Sigmoid colon (tissue), 7 donors: Measurements from ENCODE around the gene FOXRED2. TPM values are rescaled to one million over a fixed set of nuclear protein-coding genes. Genes with fewer than 3 reads are reported as not detected.

Source experiments
- DNase-seq: peaks from one replicate; pipeline ENCODE4 v3.0.0-alpha.2; 2019
- H3K27ac ChIP-seq, 4 donors: fragments of 200-600 bp; sonication (generic); one replicate each; pipeline ENCODE4 v1.5.1; 2016 to 2019; ENCODE audit warnings: mild to moderate bottlenecking in 1 of 4
- H3K27me3 ChIP-seq, 3 donors: fragments of 200-600 bp; sonication (generic); one replicate each; pipeline ENCODE4 v1.5.1; 2019; ENCODE audit warnings: mild to moderate bottlenecking in 1 of 3
- H3K36me3 ChIP-seq, 4 donors: fragments of 200-600 bp; sonication (generic); one replicate each; pipeline ENCODE4 v1.5.1; 2016 to 2019
- H3K4me1 ChIP-seq, 4 donors: fragments of 200-600 bp; sonication (generic); one replicate each; pipeline ENCODE4 v1.5.1; 2017 to 2019
- H3K4me3 ChIP-seq, 4 donors: fragments of 200-600 bp; sonication (generic); one replicate each; pipeline ENCODE4 v1.5.1; 2017 to 2019; ENCODE audit warnings: mild to moderate bottlenecking in 2 of 4, moderate library complexity in 1 of 4
- H3K9me3 ChIP-seq, 4 donors: fragments of 200-600 bp in 3 of 4; sonication (generic) in 3 of 4; one replicate each; pipeline versions ENCODE4 v1.5.1 to v1.6.1; 2013 to 2019
- CTCF ChIP-seq, 4 experiments: fragments of 450-650 bp in 3 of 4; fragments of 200-600 bp in 1 of 4; IDR thresholded peaks; one replicate each; pipeline ENCODE4 v1.5.1; 2016 to 2019; ENCODE audit warnings: antibody characterized with exemption in 4 of 4, mild to moderate bottlenecking in 3 of 4, moderate library complexity in 2 of 4
- EP300 ChIP-seq, 4 donors: sonication (generic); formaldehyde crosslinking; IDR thresholded peaks; one replicate each; pipeline ENCODE4 v1.6.1; 2017; ENCODE audit warnings: antibody characterized with exemption in 4 of 4
- POLR2A ChIP-seq, 2 donors: fragments of 450-650 bp; IDR thresholded peaks; one replicate each; pipeline ENCODE4 v1.6.1; 2016; ENCODE audit warnings: antibody characterized with exemption in 2 of 2, mild to moderate bottlenecking in 2 of 2, moderate library complexity in 2 of 2
- POLR2AphosphoS5 ChIP-seq, 4 donors: sonication (generic); formaldehyde crosslinking; IDR thresholded peaks; one replicate each; pipeline ENCODE4 v1.6.1; 2017; ENCODE audit warnings: antibody characterized with exemption in 4 of 4
- WGBS, 2 donors: extraction: QIAGEN DNeasy Blood & Tissue Kit; methylation state at CpG; one replicate each; pipeline ENCODE4 v1.1.7; 2013; 5-methylcytosine and 5-hydroxymethylcytosine counted together
- intact Hi-C: fragments of 100-400 bp; cut with DNase I; formaldehyde crosslinking; loops from one replicate; pipeline ENCODE4 v1.15.1; 2023
- polyA plus RNA-seq, 3 donors: library from polyadenylated mRNA; stranded (reverse); fragments of 200-250 nt; gene quantifications; one replicate each; pipeline ENCODE4 v1.2.3, GENCODE V29; 2013
- total RNA-seq, 4 donors: library from RNA; depleted of rRNA; stranded (reverse); fragments of >200 nt; gene quantifications; one replicate each; pipeline ENCODE4 v1.1.0, GENCODE V29; 2016
- donor health status: healthy with polysubstance abuse.
- donor health status: Bipolar disorder and iron deficiency.
- donor health status: healthy.

FOXRED2 gene
- total and polyA plus RNA-seq, 7 donors: under 0.01 to 5.4 (median 4.6) TPM

GRCh38 chr22:36481393-36482168 is 25.3 kb downstream of the FOXRED2 start, which contains the start of gene TXN2:
TXN2 (minus strand) TSS chr22:36481640; CDS start chr22:36480837, 803 bp downstream.
- Histone ChIP-seq H3K36me3 (peaks cover 0 to 29% (median 5%) of the 10 kb centered on the region in 4 donors), H3K9me3 (no peaks in the 10 kb centered on the region), H3K4me1 (peaks cover 0 to 23% (median 20%) of the 10 kb centered on the region in 4 donors), H3K27me3 (no peaks in the 10 kb centered on the region), H3K4me3 (peak within 1 kb of the TSS; percentile 58 to 73 (median 63)), H3K27ac (peak within 1 kb of the TSS; percentile 97 to 99 (median 98))
- intact Hi-C loops: no loop called here
- 0 to 2% methylated on average over 62 of the region's 62 CpGs for WGBS, 2 donors
- TF ChIP-seq POLR2A (IDR thresholded peaks at IDR 0.05) (peak; percentile 74 to 82), CTCF (IDR thresholded peaks at IDR 0.05) (no peak), POLR2AphosphoS5 (IDR thresholded peaks at IDR 0.05) (peak; percentile 96 to 98 (median 98)), EP300 (IDR thresholded peaks at IDR 0.05) (peak in 1 of 4 donors; percentile 50)
- DNase-seq: peak; percentile 99

- Histone ChIP-seq H3K27ac (peak overlapping the region; percentile 97 to 99 (median 98)), H3K4me3 (peak overlapping the region; percentile 58 to 73 (median 63)), H3K36me3 (peaks cover 3 to 35% (median 12%) of the 10 kb centered on the region in 4 donors), H3K27me3 (no peaks in the 10 kb centered on the region), H3K4me1 (peaks cover 0 to 21% (median 20%) of the 10 kb centered on the region in 4 donors), H3K9me3 (no peaks in the 10 kb centered on the region)
- intact Hi-C loops: no loop called here
- DNase-seq: no peak
- 4 to 8% methylated on average over 9 of the region's 9 CpGs for WGBS, 2 donors
- TF ChIP-seq CTCF (IDR thresholded peaks at IDR 0.05) (no peak), EP300 (IDR thresholded peaks at IDR 0.05) (no peak), POLR2AphosphoS5 (IDR thresholded peaks at IDR 0.05) (no peak), POLR2A (IDR thresholded peaks at IDR 0.05) (no peak)
These were observed 25.9 kb downstream of the FOXRED2 start for GRCh38 chr22:36480941-36481392.

- Histone ChIP-seq H3K27ac (peak overlapping the region in 3 of 4 donors; percentile 39 to 99 (median 97)), H3K9me3 (no peaks in the 10 kb centered on the region), H3K36me3 (peaks cover 12 to 55% (median 26%) of the 10 kb centered on the region in 4 donors), H3K4me1 (peaks cover 0 to 36% (median 32%) of the 10 kb centered on the region in 4 donors), H3K4me3 (no peak overlapping the region), H3K27me3 (no peaks in the 10 kb centered on the region)
- intact Hi-C loops: no loop called here
- WGBS, 2 donors: 95 to 96% methylated on average over 4 of the region's 4 CpGs
- TF ChIP-seq POLR2AphosphoS5 (IDR thresholded peaks at IDR 0.05) (no peak), EP300 (IDR thresholded peaks at IDR 0.05) (no peak), POLR2A (IDR thresholded peaks at IDR 0.05) (no peak), CTCF (IDR thresholded peaks at IDR 0.05) (no peak)
- DNase-seq: no peak
These were observed 27.9 kb downstream of the FOXRED2 start for GRCh38 chr22:36478966-36479365.

- no peak for DNase-seq
- 93 to 96% methylated on average over 6 of the region's 6 CpGs for WGBS, 2 donors
- no peaks in the 10 kb centered on the region for H3K27me3 ChIP-seq
- H3K27ac ChIP-seq: peak overlapping the region in 3 of 4 donors; percentile 92 to 98 (median 97)
- no peaks in the 10 kb centered on the region for H3K9me3 ChIP-seq
- no peak for TF ChIP-seq CTCF (IDR thresholded peaks at IDR 0.05)
- TF ChIP-seq EP300 (IDR thresholded peaks at IDR 0.05): no peak
- TF ChIP-seq POLR2AphosphoS5 (IDR thresholded peaks at IDR 0.05): no peak
- TF ChIP-seq POLR2A (IDR thresholded peaks at IDR 0.05): no peak
- no peak overlapping the region for H3K4me3 ChIP-seq
- intact Hi-C loops: no loop called here
- H3K36me3 ChIP-seq: peaks cover 15 to 65% (median 31%) of the 10 kb centered on the region in 4 donors
- H3K4me1 ChIP-seq: peaks cover 0 to 46% (median 37%) of the 10 kb centered on the region in 4 donors
These were observed 31.5 kb downstream of the FOXRED2 start for GRCh38 chr22:36475341-36475740.
